Measurements from ENCODE around the gene SHKBP1.
A peak's percentile ranks its signal among the peaks of the same experiment; 100 is the strongest.
"Not testable (repeated sequence)": the region's sequence is repeated elsewhere in the genome, so short reads cannot be mapped to it uniquely, and the experiment has no call there.

Gene SHKBP1

GRCh38 chr19:40585241-40585981, 8.7 kb downstream of the SHKBP1 start:
- DNase-seq = no peak

GRCh38 chr19:40585982-40586422, 9.3 kb downstream of the SHKBP1 start:
- no peak for DNase-seq

- no peak for DNase-seq
These were observed 9.9 kb downstream of the SHKBP1 start for GRCh38 chr19:40586611-40587010.

- DNase-seq = no peak
These were observed 11.6 kb downstream of the SHKBP1 start for GRCh38 chr19:40588110-40588854.

- DNase-seq = no peak
These were observed 12.4 kb downstream of the SHKBP1 start for GRCh38 chr19:40588926-40589569.

GRCh38 chr19:40589591-40590429, 13.1 kb downstream of the SHKBP1 start:
- DNase-seq = no peak

GRCh38 chr19:40590464-40591265, 14.0 kb downstream of the SHKBP1 start:
- no peak for DNase-seq

- not testable (repeated sequence) for DNase-seq
These were observed 15.1 kb downstream of the SHKBP1 start for GRCh38 chr19:40591724-40592123.

GRCh38 chr19:40592170-40592569, 15.5 kb downstream of the SHKBP1 start:
- DNase-seq = no peak

- no peak for DNase-seq
These were observed 17.6 kb downstream of the SHKBP1 start for GRCh38 chr19:40594255-40594654.

- peak; percentile 6 for DNase-seq
These were observed 18.0 kb downstream of the SHKBP1 start for GRCh38 chr19:40594657-40595091.

- DNase-seq = peak; percentile 81
These were observed 20.1 kb downstream of the SHKBP1 start for GRCh38 chr19:40596608-40597328.

- no peak for DNase-seq
These were observed 20.7 kb downstream of the SHKBP1 start for GRCh38 chr19:40597329-40597838.

- DNase-seq = peak; percentile 94
These were observed 21.6 kb downstream of the SHKBP1 start for GRCh38 chr19:40598121-40598917.

GRCh38 chr19:40598918-40599307, 22.2 kb downstream of the SHKBP1 start:
- no peak for DNase-seq

GRCh38 chr19:40599331-40599901, 22.7 kb downstream of the SHKBP1 start:
- DNase-seq = peak; percentile 56

- DNase-seq = peak; percentile 48
These were observed 23.4 kb downstream of the SHKBP1 start for GRCh38 chr19:40599902-40600569.

GRCh38 chr19:40600570-40601133, 24.0 kb downstream of the SHKBP1 start:
- DNase-seq = peak; percentile 68
